Neuronal stem cell (in vitro differentiated cells): Measurements from ENCODE around the gene GUCY1A1.

ENCODE experiments used
- DNase-seq: peaks from one replicate; pipeline ENCODE4 v3.0.0-alpha.2; 2013; ENCODE audit warnings: low spot score
- H2AFZ ChIP-seq: one replicate; pipeline ENCODE4 v1.6.1; 2013; ENCODE audit warnings: mild to moderate bottlenecking, low read length, inconsistent platforms
- H2AK5ac ChIP-seq: 2 replicates; pipeline ENCODE4 v1.6.1; 2013; ENCODE audit warnings: low read depth, mild to moderate bottlenecking, inconsistent platforms, low read length, moderate library complexity, mixed read lengths
- H2BK120ac ChIP-seq: 2 replicates; pipeline ENCODE4 v1.6.1; 2013; ENCODE audit warnings: low read depth, mild to moderate bottlenecking, inconsistent platforms, low read length, moderate library complexity, mixed read lengths
- H2BK12ac ChIP-seq: one replicate; pipeline ENCODE4 v1.6.1; 2013; ENCODE audit warnings: low read length, inconsistent platforms
- H2BK15ac ChIP-seq: 2 replicates; pipeline ENCODE4 v1.6.1; 2013; ENCODE audit warnings: mild to moderate bottlenecking, low read length, inconsistent platforms, mixed read lengths
- H2BK5ac ChIP-seq: one replicate; pipeline ENCODE4 v1.6.1; 2013; ENCODE audit warnings: inconsistent platforms, mild to moderate bottlenecking, low read length, moderate library complexity
- H3K14ac ChIP-seq: one replicate; pipeline ENCODE4 v1.6.1; 2013; ENCODE audit warnings: low read length, inconsistent platforms
- H3K18ac ChIP-seq: 2 replicates; pipeline ENCODE4 v1.6.1; 2013; ENCODE audit warnings: low read length, inconsistent platforms
- H3K23ac ChIP-seq: 2 replicates; pipeline ENCODE4 v1.6.1; 2013; ENCODE audit warnings: low read depth, mild to moderate bottlenecking, mixed read lengths, low read length, inconsistent platforms; ENCODE audit not compliant: poor library complexity
- H3K27ac ChIP-seq: replicated peaks from 3 replicates; pipeline ENCODE4 v1.5.1; 2013; ENCODE audit warnings: low read length, inconsistent platforms
- H3K27me3 ChIP-seq, 3 experiments: 2 replicates each; pipeline ENCODE4 v1.6.1; 2013; ENCODE audit warnings: low read length in 3 of 3, mild to moderate bottlenecking in 2 of 3, inconsistent platforms in 1 of 3, low read depth in 1 of 3, mixed read lengths in 1 of 3, moderate library complexity in 1 of 3; ENCODE audit not compliant: control insufficient read depth in 3 of 3, insufficient read depth in 3 of 3
- H3K36me3 ChIP-seq, 2 donors: replicated peaks in 1 of 2; 2 replicates each; pipeline ENCODE4 v1.6.1; 2013; ENCODE audit warnings: low read length in 2 of 2; ENCODE audit not compliant: control insufficient read depth in 2 of 2, insufficient read depth in 2 of 2
- H3K4ac ChIP-seq: 2 replicates; pipeline ENCODE4 v1.6.1; 2013; ENCODE audit warnings: inconsistent platforms, mild to moderate bottlenecking, low read length, moderate library complexity
- H3K4me1 ChIP-seq, 2 donors: 1 replicate in 1 of 2; 2 replicates in 1 of 2; pipeline ENCODE4 v1.6.1; 2013; ENCODE audit warnings: low read length in 2 of 2, low read depth in 1 of 2; ENCODE audit not compliant: control insufficient read depth in 2 of 2, insufficient read depth in 1 of 2
- H3K4me2 ChIP-seq: one replicate; pipeline ENCODE4 v1.6.1; 2013; ENCODE audit warnings: mild to moderate bottlenecking, low read length, inconsistent platforms; ENCODE audit not compliant: insufficient read depth, poor library complexity, severe bottlenecking
- H3K4me3 ChIP-seq, 2 donors: 2 replicates each; pipeline ENCODE4 v1.5.1; 2013; ENCODE audit warnings: low read length in 2 of 2, mild to moderate bottlenecking in 2 of 2, inconsistent platforms in 1 of 2, moderate library complexity in 1 of 2
- H3K79me1 ChIP-seq: one replicate; pipeline ENCODE4 v1.6.1; 2013; ENCODE audit warnings: low read depth, mild to moderate bottlenecking, inconsistent platforms, low read length, moderate library complexity
- H3K9ac ChIP-seq: one replicate; pipeline ENCODE4 v1.6.1; 2013; ENCODE audit warnings: mild to moderate bottlenecking, low read depth, low read length, inconsistent platforms; ENCODE audit not compliant: poor library complexity
- H3K9me3 ChIP-seq, 2 donors: replicated peaks in 1 of 2; 2 replicates each; pipeline versions ENCODE3 to v1.6.1; 2013; ENCODE audit warnings: low read length in 2 of 2, mild to moderate bottlenecking in 2 of 2, inconsistent platforms in 1 of 2, low read depth in 1 of 2, mixed read lengths in 1 of 2, moderate library complexity in 1 of 2; ENCODE audit not compliant: control insufficient read depth in 2 of 2, insufficient read depth in 1 of 2
- H4K8ac ChIP-seq: one replicate; pipeline ENCODE4 v1.6.1; 2013; ENCODE audit warnings: low read depth, mild to moderate bottlenecking, inconsistent platforms, low read length, moderate library complexity
- H4K91ac ChIP-seq: one replicate; pipeline ENCODE4 v1.6.1; 2013; ENCODE audit warnings: low read length, low read depth, mild to moderate bottlenecking, inconsistent platforms; ENCODE audit not compliant: poor library complexity
- WGBS, 2 donors: extraction: QIAGEN DNeasy Blood & Tissue Kit; methylation state at CpG; one replicate each; pipeline ENCODE4 v1.1.7; 2013; ENCODE audit warnings: missing lambda C conversion rate in 2 of 2, mixed read lengths in 1 of 2; ENCODE audit not compliant: insufficient read length in 2 of 2, insufficient replicate concordance in 1 of 2; ENCODE audit errors: extremely low coverage in 2 of 2; 5-methylcytosine and 5-hydroxymethylcytosine counted together

The GUCY1A1 gene

DNA sequence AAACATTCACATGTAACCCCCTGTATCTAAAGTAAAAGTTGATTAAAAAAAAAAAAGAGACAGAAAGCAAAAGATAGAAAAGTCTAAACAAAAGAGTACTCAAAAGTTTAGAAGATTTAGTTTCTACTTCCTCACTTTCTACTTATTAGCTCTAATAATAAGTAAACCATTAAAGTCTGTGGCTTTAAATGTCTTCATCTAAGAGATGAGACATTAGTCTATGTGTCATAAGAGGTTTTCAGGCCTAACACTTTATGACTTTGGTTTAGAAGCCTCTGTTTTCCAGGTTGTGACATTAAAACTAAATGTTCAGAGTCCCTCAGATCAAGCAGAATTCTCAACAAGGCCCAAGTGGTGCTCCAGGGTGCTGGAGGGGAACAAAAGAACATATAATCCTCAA is 42.2 kb upstream of the GUCY1A1 start:
- Histone ChIP-seq H2AK5ac (no peak overlapping the region), H3K14ac (no peak overlapping the region), H3K18ac (no peak overlapping the region), H2BK15ac (no peak overlapping the region), H3K23ac (no peak overlapping the region), H3K79me1 (no peaks in the 10 kb centered on the region), H2BK5ac (no peak overlapping the region), H3K27ac (no peak overlapping the region), H3K27me3 (no peaks in the 10 kb centered on the region), H4K8ac (no peak overlapping the region), H3K4me1 (no peaks in the 10 kb centered on the region), H2BK120ac (no peak overlapping the region), H3K36me3 (no peaks in the 10 kb centered on the region), H3K4me3 (no peak overlapping the region), H2BK12ac (no peak overlapping the region), H3K4me2 (no peak overlapping the region), H3K9me3 (no peaks in the 10 kb centered on the region), H3K9ac (no peak overlapping the region), H2AFZ (no peak overlapping the region), H4K91ac (no peak overlapping the region), H3K4ac (no peak overlapping the region)
- no peak for DNase-seq

DNA sequence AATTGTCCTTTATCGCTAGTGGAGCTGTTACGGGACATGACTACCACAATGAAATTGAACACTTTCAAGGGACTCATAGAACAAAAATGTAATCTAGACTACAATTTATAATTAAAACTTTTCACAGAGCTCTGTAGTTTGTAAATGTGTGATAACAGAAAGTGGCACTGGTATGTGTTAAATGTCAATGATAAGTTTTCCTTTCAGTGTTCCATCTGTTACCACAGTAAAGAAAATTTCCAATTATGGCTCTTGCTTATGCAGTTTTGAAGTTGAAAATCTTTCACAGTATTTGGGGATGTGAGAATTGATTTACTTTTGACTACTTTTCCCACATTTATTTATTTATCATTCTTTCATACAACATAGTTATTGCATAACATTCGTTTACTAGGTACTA is 40.1 kb upstream of the GUCY1A1 start:
- Histone ChIP-seq H3K9ac (no peak overlapping the region), H3K9me3 (no peaks in the 10 kb centered on the region), H4K91ac (no peak overlapping the region), H2AFZ (no peak overlapping the region), H2BK12ac (no peak overlapping the region), H3K27me3 (no peaks in the 10 kb centered on the region), H2BK15ac (no peak overlapping the region), H3K4me2 (no peak overlapping the region), H3K14ac (no peak overlapping the region), H4K8ac (no peak overlapping the region), H3K18ac (no peak overlapping the region), H3K36me3 (no peaks in the 10 kb centered on the region), H3K23ac (no peak overlapping the region), H3K27ac (no peak overlapping the region), H2BK5ac (no peak overlapping the region), H3K4me1 (no peaks in the 10 kb centered on the region), H3K4ac (no peak overlapping the region), H3K79me1 (no peaks in the 10 kb centered on the region), H2AK5ac (no peak overlapping the region), H2BK120ac (no peak overlapping the region), H3K4me3 (no peak overlapping the region)
- WGBS, 2 donors: no CpG with 5 or more reads among the region's 3 CpGs
- no peak for DNase-seq

DNA sequence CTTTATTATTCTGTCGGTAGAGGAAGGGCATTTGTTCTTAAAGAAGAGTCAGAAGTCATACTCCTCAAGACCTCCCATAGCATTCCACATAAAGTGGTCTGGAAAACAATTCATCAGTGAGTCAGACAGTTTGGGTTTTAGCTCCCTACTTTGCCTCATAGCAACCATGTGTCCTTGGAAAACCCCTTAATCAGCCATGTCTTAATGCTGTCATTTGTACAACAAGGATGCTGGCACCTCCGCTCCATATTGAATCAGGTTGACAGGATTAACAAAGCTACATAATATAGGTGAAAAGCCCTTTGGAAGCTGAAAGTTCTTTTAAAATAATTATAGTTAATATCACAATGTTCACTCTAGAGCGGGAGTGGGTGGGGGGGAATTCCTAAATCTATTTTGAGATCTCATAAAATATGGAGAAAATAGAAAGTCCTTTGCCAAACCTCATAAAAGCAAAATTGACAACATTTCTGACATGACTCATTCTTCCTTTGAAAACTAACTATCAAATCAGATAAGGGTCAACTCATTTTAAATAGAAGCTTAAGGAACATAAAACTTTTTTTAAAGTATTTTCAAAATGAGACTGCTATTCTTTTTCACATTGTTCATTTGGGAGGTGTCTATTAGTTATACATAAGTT is 37.3 kb upstream of the GUCY1A1 start:
- H3K4me1 ChIP-seq: no peaks in the 10 kb centered on the region
- H3K4me3 ChIP-seq: no peak overlapping the region
- H4K91ac ChIP-seq: no peak overlapping the region
- WGBS, 2 donors: no CpG with 5 or more reads among the region's 3 CpGs
- H3K9ac ChIP-seq: no peak overlapping the region
- H2AK5ac ChIP-seq: no peak overlapping the region
- H3K79me1 ChIP-seq: no peaks in the 10 kb centered on the region
- H2AFZ ChIP-seq: no peak overlapping the region
- no peak for DNase-seq
- no peaks in the 10 kb centered on the region for H3K27me3 ChIP-seq
- no peak overlapping the region for H2BK120ac ChIP-seq
- H4K8ac ChIP-seq: no peak overlapping the region
- no peak overlapping the region for H2BK5ac ChIP-seq
- H2BK15ac ChIP-seq: no peak overlapping the region
- no peak overlapping the region for H3K14ac ChIP-seq
- H3K4ac ChIP-seq: no peak overlapping the region
- no peaks in the 10 kb centered on the region for H3K9me3 ChIP-seq
- H3K4me2 ChIP-seq: no peak overlapping the region
- no peak overlapping the region for H2BK12ac ChIP-seq
- H3K18ac ChIP-seq: no peak overlapping the region
- H3K36me3 ChIP-seq: no peaks in the 10 kb centered on the region
- H3K27ac ChIP-seq: no peak overlapping the region
- no peak overlapping the region for H3K23ac ChIP-seq

DNA sequence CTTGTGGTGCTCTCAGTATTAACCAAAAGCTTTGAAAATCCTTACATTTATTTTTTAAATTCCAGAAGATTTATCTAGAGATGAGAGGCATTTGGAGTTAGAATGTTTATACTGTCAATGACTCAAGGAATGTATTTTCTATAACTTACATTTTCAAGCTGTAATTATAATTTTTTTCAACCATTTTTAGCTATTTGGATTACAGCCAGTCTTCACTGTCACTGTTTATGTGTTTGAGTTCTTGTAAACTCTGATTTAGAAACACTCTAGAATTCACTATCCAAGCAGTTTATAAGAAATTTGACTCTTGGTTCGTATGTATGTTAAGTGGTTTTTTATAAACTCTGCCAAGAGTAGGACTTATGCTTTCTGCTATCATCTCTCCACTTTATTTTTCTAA is 36.7 kb upstream of the GUCY1A1 start:
- Histone ChIP-seq H2BK12ac (no peak overlapping the region), H3K9ac (no peak overlapping the region), H2AK5ac (no peak overlapping the region), H3K27ac (no peak overlapping the region), H3K4ac (no peak overlapping the region), H2AFZ (no peak overlapping the region), H2BK15ac (no peak overlapping the region), H3K27me3 (no peaks in the 10 kb centered on the region), H3K4me1 (no peaks in the 10 kb centered on the region), H3K4me2 (no peak overlapping the region), H2BK5ac (no peak overlapping the region), H4K8ac (no peak overlapping the region), H3K9me3 (no peaks in the 10 kb centered on the region), H3K14ac (no peak overlapping the region), H3K18ac (no peak overlapping the region), H4K91ac (no peak overlapping the region), H3K36me3 (no peaks in the 10 kb centered on the region), H2BK120ac (no peak overlapping the region), H3K4me3 (no peak overlapping the region), H3K79me1 (no peaks in the 10 kb centered on the region), H3K23ac (no peak overlapping the region)
- WGBS, 2 donors: no CpG with 5 or more reads among the region's 1 CpG
- DNase-seq: no peak
